Activated CD8-positive, alpha-beta T cell treated with anti-CD3 and anti-CD28 coated beads for 36 hours (primary cell): Measurements from ENCODE around the gene ASH1L. TPM values are rescaled to one million over a fixed set of nuclear protein-coding genes. Genes with fewer than 3 reads are reported as not detected.

ENCODE experiments used
- ATAC-seq: fragments of 200-7000 bp; cut with Tn5 transposase; one replicate; pipeline ENCODE4 v1.10.0; 2021; ENCODE audit warnings: mild to moderate bottlenecking, moderate library complexity
- CTCF ChIA-PET: fragments of 350-600 bp; sonication (Branson Sonifier 250); formaldehyde crosslinking; loops from one replicate; lab custom pipeline; 2021; ENCODE audit warnings: antibody characterized with exemption; lab: Charles Lee
- POLR2A ChIA-PET: fragments of 350-600 bp; sonication (Branson Sonifier 250); formaldehyde crosslinking; loops from one replicate; lab custom pipeline; 2021; ENCODE audit warnings: antibody characterized with exemption; lab: Charles Lee
- DNase-seq: peaks from one replicate; pipeline ENCODE4 v3.0.0-alpha.2; 2020
- H3K27ac Mint-ChIP-seq: one replicate; pipeline ENCODE4 v1.8.0; 2021; ENCODE audit warnings: mild to moderate bottlenecking, mixed read lengths
- H3K27me3 Mint-ChIP-seq: one replicate; pipeline ENCODE4 v1.8.0; 2021; ENCODE audit warnings: mixed read lengths
- H3K36me3 Mint-ChIP-seq: one replicate; pipeline ENCODE4 v1.8.0; 2021; ENCODE audit warnings: low read depth, mixed read lengths
- H3K4me1 Mint-ChIP-seq: one replicate; pipeline ENCODE4 v1.8.0; 2021; ENCODE audit warnings: low read depth, mixed read lengths
- H3K4me3 Mint-ChIP-seq: one replicate; pipeline ENCODE4 v1.8.0; 2021; ENCODE audit warnings: mild to moderate bottlenecking, moderate library complexity, mixed read lengths
- H3K9me3 Mint-ChIP-seq: one replicate; pipeline ENCODE4 v1.8.0; 2021; ENCODE audit warnings: mixed read lengths
- intact Hi-C: fragments of 100-400 bp; cut with micrococcal nuclease; formaldehyde crosslinking; loops from one replicate; pipeline ENCODE4 v1.10.0; 2022
- total RNA-seq, 2 experiments: library from RNA; stranded (reverse); gene quantifications; one replicate each; pipeline ENCODE4 v1.2.3, GENCODE V29; 2021
- TF ChIP-seq, protein P1 (sequence below): fragments of 200-600 bp; IDR thresholded peaks from one replicate; pipeline ENCODE4 v1.8.0; 2022; ENCODE audit warnings: antibody characterized with exemption, mild to moderate bottlenecking

ASH1L gene
- total RNA-seq, 2 experiments from 2014 or later: 30.3 to 31.6 TPM

DNA sequence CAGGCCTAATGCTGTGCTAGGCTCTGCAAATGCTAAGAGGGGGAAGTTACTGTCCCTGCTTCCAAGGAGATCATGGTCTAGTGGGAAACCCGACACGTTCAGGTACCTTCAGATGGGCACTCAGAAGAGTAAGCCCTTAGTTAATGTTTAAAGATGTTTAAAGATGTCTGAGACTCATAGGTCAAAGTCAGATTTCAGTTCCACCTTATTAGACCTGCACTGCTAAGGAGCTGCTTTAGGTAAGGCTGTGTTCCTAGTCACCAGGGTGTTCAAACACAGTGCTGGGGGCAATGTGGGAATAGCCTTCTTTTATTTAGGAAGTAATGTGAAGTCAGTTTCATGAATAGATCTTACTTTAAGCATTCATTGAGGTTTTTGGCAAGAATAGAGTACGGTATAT is 245.7 kb downstream of the ASH1L start:
- intact Hi-C loops: no loop called here
- no peak overlapping the region for H3K27ac Mint-ChIP-seq
- CTCF ChIA-PET: interaction anchor here (0.9 to 1.5 kb wide), 2 partner anchors 65 to 66 kb away, joined by 3 to 5 read pairs; no protein-coding TSS in a partner anchor

DNA sequence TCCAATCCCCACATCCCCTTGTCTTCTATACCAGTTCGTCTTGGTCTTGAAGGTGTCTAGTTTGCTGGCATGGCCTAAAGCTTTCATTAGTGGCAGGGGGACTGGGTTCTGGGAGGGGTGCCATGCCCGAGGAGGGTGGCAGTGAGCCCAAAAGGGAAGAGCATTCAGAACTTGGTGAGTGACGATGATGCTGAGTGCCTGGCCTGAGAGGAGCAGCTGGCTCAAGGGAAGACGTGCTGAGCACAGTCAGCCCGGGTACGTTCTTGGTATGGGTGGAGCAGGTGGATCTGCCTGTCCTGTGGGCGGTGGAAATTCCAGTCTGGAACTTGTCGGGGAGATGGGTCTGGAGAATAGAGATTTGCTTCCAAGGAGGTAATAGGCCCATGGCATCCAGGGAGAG is 249.3 kb downstream of the ASH1L start:
- ATAC-seq (no peak), DNase-seq (no peak)
- ChIA-PET POLR2A (interaction anchor here (1.3 kb wide), 1 partner anchor 51 kb away, joined by 3 read pairs; the partner anchor contains the start of gene SCAMP3), CTCF (interaction anchor here (3.4 kb wide), 1 partner anchor 62 kb away, joined by 21 read pairs; no protein-coding TSS in a partner anchor)
- peaks cover 25% of the 10 kb centered on the region for H3K4me1 Mint-ChIP-seq
- H3K27me3 Mint-ChIP-seq: no peaks in the 10 kb centered on the region
- no peaks in the 10 kb centered on the region for H3K9me3 Mint-ChIP-seq
- H3K27ac Mint-ChIP-seq: no peak overlapping the region
- TF ChIP-seq, protein P1, sequence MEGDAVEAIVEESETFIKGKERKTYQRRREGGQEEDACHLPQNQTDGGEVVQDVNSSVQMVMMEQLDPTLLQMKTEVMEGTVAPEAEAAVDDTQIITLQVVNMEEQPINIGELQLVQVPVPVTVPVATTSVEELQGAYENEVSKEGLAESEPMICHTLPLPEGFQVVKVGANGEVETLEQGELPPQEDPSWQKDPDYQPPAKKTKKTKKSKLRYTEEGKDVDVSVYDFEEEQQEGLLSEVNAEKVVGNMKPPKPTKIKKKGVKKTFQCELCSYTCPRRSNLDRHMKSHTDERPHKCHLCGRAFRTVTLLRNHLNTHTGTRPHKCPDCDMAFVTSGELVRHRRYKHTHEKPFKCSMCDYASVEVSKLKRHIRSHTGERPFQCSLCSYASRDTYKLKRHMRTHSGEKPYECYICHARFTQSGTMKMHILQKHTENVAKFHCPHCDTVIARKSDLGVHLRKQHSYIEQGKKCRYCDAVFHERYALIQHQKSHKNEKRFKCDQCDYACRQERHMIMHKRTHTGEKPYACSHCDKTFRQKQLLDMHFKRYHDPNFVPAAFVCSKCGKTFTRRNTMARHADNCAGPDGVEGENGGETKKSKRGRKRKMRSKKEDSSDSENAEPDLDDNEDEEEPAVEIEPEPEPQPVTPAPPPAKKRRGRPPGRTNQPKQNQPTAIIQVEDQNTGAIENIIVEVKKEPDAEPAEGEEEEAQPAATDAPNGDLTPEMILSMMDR: no peak
- intact Hi-C loops: no loop called here
- H3K36me3 Mint-ChIP-seq: peaks cover 59% of the 10 kb centered on the region
- H3K4me3 Mint-ChIP-seq: no peak overlapping the region

More for the DNA sequence above, 245.7 kb downstream of the ASH1L start:
- ATAC-seq (no peak), DNase-seq (no peak)
- H3K4me3 Mint-ChIP-seq: no peak overlapping the region
- no peaks in the 10 kb centered on the region for H3K9me3 Mint-ChIP-seq
- peaks cover 33% of the 10 kb centered on the region for H3K4me1 Mint-ChIP-seq
- TF ChIP-seq, protein P1: no peak
- peaks cover 61% of the 10 kb centered on the region for H3K36me3 Mint-ChIP-seq
- POLR2A ChIA-PET: interaction anchor here (1.7 kb wide), 1 partner anchor 44 kb away, joined by 5 read pairs; the partner anchor contains the start of gene CLK2
- no peaks in the 10 kb centered on the region for H3K27me3 Mint-ChIP-seq

GRCh38 chr1:155309423-155310021 is 253.1 kb downstream of the ASH1L start:
- Mint-ChIP-seq H3K9me3 (no peaks in the 10 kb centered on the region), H3K4me3 (peak overlapping the region; percentile 92), H3K36me3 (peaks cover 42% of the 10 kb centered on the region), H3K27me3 (no peaks in the 10 kb centered on the region), H3K4me1 (peaks cover 29% of the 10 kb centered on the region), H3K27ac (peak overlapping the region; percentile 99)
- intact Hi-C loops: loop anchor here (5.0 kb wide), 1 partner anchor 47 kb away; the partner anchor contains the start of gene SCAMP3
- no peak for ATAC-seq
- no peak for DNase-seq
- CTCF ChIA-PET: interaction anchor here (1.0 to 3.6 kb wide), 2 partner anchors 11 to 13 kb away, joined by 3 to 19 read pairs; partner anchors contain the start of gene RUSC1
- POLR2A ChIA-PET: interaction anchor here (0.6 to 5.2 kb wide), 2 partner anchors 12 to 53 kb away, joined by 3 to 31 read pairs; partner anchors contain the start of gene RUSC1
- TF ChIP-seq, protein P1: no peak

- POLR2A ChIA-PET: interaction anchor here (0.6 to 5.2 kb wide), 5 partner anchors 9 to 252 kb away, joined by 3 to 31 read pairs (median 4); partner anchors contain the start of gene RUSC1
- Mint-ChIP-seq H3K9me3 (no peaks in the 10 kb centered on the region), H3K4me3 (peak within 1 kb of the TSS; percentile 92), H3K36me3 (peaks cover 42% of the 10 kb centered on the region), H3K4me1 (peaks cover 29% of the 10 kb centered on the region), H3K27ac (peak within 1 kb of the TSS; percentile 99), H3K27me3 (no peaks in the 10 kb centered on the region)
- TF ChIP-seq, protein P1: no peak
- CTCF ChIA-PET: interaction anchor here (1.0 to 6.3 kb wide), 13 partner anchors 9 to 173 kb away, joined by 3 to 80 read pairs (median 5); partner anchors contain the start of genes CLK2, RUSC1, SCAMP3 and SLC50A1
- peak; percentile 98 for ATAC-seq
- intact Hi-C loops: loop anchor here (5.0 kb wide), 1 partner anchor 46 kb away; the partner anchor contains the start of gene SCAMP3
- peak; percentile 99 for DNase-seq
These were observed 253.8 kb downstream of the ASH1L start, which contains the start of gene FDPS for GRCh38 chr1:155308493-155309422. Gene FDPS (plus strand): TSS chr1:155308866. CDS start chr1:155309790, 924 bp downstream.
